IPS DF 19.7 (cell line): Measurements from ENCODE around the gene DIRAS1.
"Not testable (repeated sequence)": the region's sequence is repeated elsewhere in the genome, so short reads cannot be mapped to it uniquely, and the experiment has no call there.

Experiments
- DNase-seq: peaks from one replicate; pipeline ENCODE4 v3.0.0-alpha.2; 2013; ENCODE audit warnings: low read depth, low spot score

DIRAS1 gene

GRCh38 chr19:2676823-2677222 lies 44.3 kb downstream of the DIRAS1 start:
- DNase-seq = no peak

GRCh38 chr19:2675892-2676291 lies 45.3 kb downstream of the DIRAS1 start:
- DNase-seq = no peak

- no peak for DNase-seq
Observed at GRCh38 chr19:2670217-2670616, 51.0 kb downstream of the DIRAS1 start.

GRCh38 chr19:2668175-2668763 lies 52.9 kb downstream of the DIRAS1 start:
- DNase-seq = no peak

GRCh38 chr19:2667349-2667748 lies 53.8 kb downstream of the DIRAS1 start:
- DNase-seq = not testable (repeated sequence)

- DNase-seq = no peak
Observed at GRCh38 chr19:2666344-2666994, 54.7 kb downstream of the DIRAS1 start.

- no peak for DNase-seq
Observed at GRCh38 chr19:2665103-2665502, 56.1 kb downstream of the DIRAS1 start.
